Heart left ventricle (tissue), 16 donors: ENCODE data around the gene CPD. TPM values are rescaled to one million over a fixed set of nuclear protein-coding genes. Genes with fewer than 3 reads are reported as not detected.

Source experiments
- ATAC-seq, 4 donors: fragments of 200-7000 bp; cut with Tn5 transposase; one replicate each; pipeline ENCODE4 v1.9.1; 2020 to 2022; ENCODE audit warnings: moderate library complexity in 4 of 4, mild to moderate bottlenecking in 3 of 4, moderate number of reproducible peaks in 1 of 4
- DNase-seq, 5 donors: peaks; one replicate each; pipeline ENCODE4 v3.0.0-alpha.2; 2020
- H3K27ac ChIP-seq, 12 donors: fragments of 200-600 bp; sonication (generic) in 4 of 12; one replicate each; pipeline versions ENCODE4 v1.5.0 to v1.8.0; 2016 to 2022; ENCODE audit warnings: mild to moderate bottlenecking in 2 of 12
- H3K27me3 ChIP-seq, 9 donors: fragments of 200-600 bp; sonication (generic) in 2 of 9; one replicate each; pipeline versions ENCODE4 v1.5.1 to v1.8.0; 2016 to 2022; ENCODE audit warnings: mild to moderate bottlenecking in 3 of 9
- H3K36me3 ChIP-seq, 9 donors: fragments of 200-600 bp; sonication (generic) in 2 of 9; one replicate each; pipeline versions ENCODE4 v1.5.0 to v1.8.0; 2018 to 2022; ENCODE audit warnings: mild to moderate bottlenecking in 2 of 9
- H3K4me1 ChIP-seq, 12 donors: fragments of 200-600 bp; sonication (generic) in 4 of 12; one replicate each; pipeline versions ENCODE4 v1.5.0 to v1.8.0; 2016 to 2022; ENCODE audit warnings: mild to moderate bottlenecking in 3 of 12
- H3K4me3 ChIP-seq, 12 donors: fragments of 200-600 bp; sonication (generic) in 4 of 12; one replicate each; pipeline versions ENCODE4 v1.5.0 to v1.8.0; 2017 to 2022; ENCODE audit warnings: mild to moderate bottlenecking in 9 of 12, moderate library complexity in 4 of 12
- H3K9me3 ChIP-seq, 12 donors: fragments of 200-600 bp; sonication (generic) in 4 of 12; one replicate each; pipeline versions ENCODE4 v1.5.0 to v1.8.0; 2016 to 2022; ENCODE audit warnings: mild to moderate bottlenecking in 1 of 12
- POLR2A ChIP-seq, 2 donors: fragments of 450-650 bp; IDR thresholded peaks; one replicate each; pipeline ENCODE4 v1.6.1; 2017; ENCODE audit warnings: antibody characterized with exemption in 2 of 2, mild to moderate bottlenecking in 2 of 2, moderate library complexity in 2 of 2
- WGBS, 4 donors: extraction: QIAGEN DNeasy Blood & Tissue Kit in 2 of 4; methylation state at CpG; one replicate each; pipeline versions ENCODE4 v1.1.5 to v1.1.7; 2013 to 2018; 5-methylcytosine and 5-hydroxymethylcytosine counted together
- intact Hi-C, 10 donors: fragments of 100-400 bp; cut with DNase I; formaldehyde crosslinking; loops; one replicate each; pipeline versions ENCODE4 v1.11.1 to v1.14.2; 2022
- polyA plus RNA-seq, 2 donors: library from polyadenylated mRNA; stranded (reverse); fragments of 200-250 nt; gene quantifications; one replicate each; pipeline ENCODE4 v1.2.3, GENCODE V29; 2013
- total RNA-seq, 9 donors: library from RNA; depleted of rRNA in 2 of 9; stranded (reverse); fragments of >200 nt in 2 of 9; fragmentation: NEBNext Ultra II Directional in 3 of 9; extraction: Animal tissue kit (Norgen Biotek cat#: 25700) in 3 of 9; gene quantifications; one replicate each; pipeline versions ENCODE4 v1.1.0 to v1.2.4, GENCODE V29; 2016 to 2023
- TF ChIP-seq, protein P1 (sequence below), 12 donors: fragments of 200-600 bp; sonication (generic) in 4 of 12; IDR thresholded peaks; one replicate each; pipeline versions ENCODE4 v1.5.0 to v1.8.0; 2018 to 2022; ENCODE audit warnings: antibody characterized with exemption in 12 of 12, mild to moderate bottlenecking in 5 of 12
- donor health status: ischemic (EF 13 %, LVEDD 7.1; RV severe dilation, severe dysfunction).
- donor health status: healthy with polysubstance abuse.
- donor health status: DM: no; HTN: yes; CAD: no.
- donor health status: DM: no; HTN: no; CAD: no.
- donor health status: ischemic (EF 25% LVEDD 6.9; RV normal size, moderate dysfunction).
- donor health status: ischemic (EF 25% LVEDD 5.7; RV mildly dilated, moderate dysfunction).
- donor health status: healthy.
- donor health status: DM: yes; HTN: yes; CAD: no.
- donor health status: ischemic (EF 35%, LVEDD 5.7; RV mildly dilated, moderate dysfunction).
- donor health status: nonischemic (EF 11% LVEDD 7.7; RV severe dilation, severe dysfunction).
- donor health status: DM: yes; HTN: yes; CAD: no.
- donor health status: PGD.
- donor health status: ischemic (EF 29% LVEDD 5.4; RV normal size, mild dysfunction).
- donor health status: nonischemic (EF 23%, LVEDD 6.1; RV moderate dilation, normal function).

Gene CPD
- total and polyA plus RNA-seq, 11 donors = 3.6 to 54.2 (median 31.8) TPM

DNA sequence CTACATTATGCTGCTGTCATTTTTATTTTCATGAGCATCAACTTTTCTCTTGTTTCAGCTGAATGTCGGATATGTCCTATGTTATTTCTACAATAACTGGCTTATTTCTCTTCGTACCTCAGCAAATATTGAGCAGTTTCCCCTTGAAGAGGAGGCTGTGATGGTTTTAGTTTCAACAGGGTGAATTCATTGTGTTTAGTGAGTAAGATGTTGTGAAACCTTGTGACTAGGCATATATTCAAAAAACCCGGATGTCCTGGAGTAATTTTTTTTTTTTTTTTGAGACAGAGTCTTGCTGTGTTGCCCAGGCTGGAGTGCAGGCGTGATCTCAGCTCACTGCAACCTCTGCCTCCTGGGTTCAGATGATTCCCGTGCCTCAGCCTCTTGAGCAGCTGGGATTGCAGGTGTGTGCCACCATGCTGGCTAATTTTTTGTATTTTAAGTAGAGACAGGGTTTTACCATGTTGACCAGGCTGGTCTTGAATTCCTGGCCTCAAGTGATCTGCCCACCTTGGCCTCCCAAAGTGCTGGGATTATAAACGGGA lies 11.1 kb downstream of the CPD start:
- Histone ChIP-seq H3K36me3 (peaks cover 0 to 68% (median 44%) of the 10 kb centered on the region in 9 donors), H3K27ac (peak overlapping the region in 1 of 12 donors; percentile 3), H3K27me3 (no peaks in the 10 kb centered on the region), H3K4me3 (no peak overlapping the region), H3K9me3 (no peaks in the 10 kb centered on the region), H3K4me1 (peaks cover 0 to 12% (median 0%) of the 10 kb centered on the region in 12 donors)
- DNase-seq = no peak
- TF ChIP-seq POLR2A (IDR thresholded peaks at IDR 0.05) = no peak
- 86 to 90% (median 88%) methylated on average over 6 of the region's 6 CpGs for WGBS, 4 donors
- intact Hi-C loops = no loop called here
- no peak for ATAC-seq

DNA sequence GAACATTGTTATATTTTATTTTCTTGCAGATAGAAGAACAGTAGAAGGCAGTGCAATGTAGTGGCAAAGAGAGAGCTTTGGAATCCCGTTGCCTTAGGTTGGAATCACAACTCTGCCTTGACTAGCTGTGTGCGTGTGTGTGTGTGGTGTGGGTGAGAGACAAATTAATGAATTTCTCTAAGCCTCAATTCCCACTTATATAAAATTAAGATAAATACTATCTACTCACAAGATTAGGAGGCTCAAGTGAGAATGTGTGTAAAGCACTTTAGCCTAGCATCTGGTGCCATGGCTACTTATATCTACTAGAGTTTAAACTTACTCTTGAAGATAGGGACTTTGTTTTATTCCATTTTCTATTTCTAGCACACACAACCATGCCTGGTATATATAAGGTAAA lies 12.8 kb downstream of the CPD start:
- TF ChIP-seq, protein P1, sequence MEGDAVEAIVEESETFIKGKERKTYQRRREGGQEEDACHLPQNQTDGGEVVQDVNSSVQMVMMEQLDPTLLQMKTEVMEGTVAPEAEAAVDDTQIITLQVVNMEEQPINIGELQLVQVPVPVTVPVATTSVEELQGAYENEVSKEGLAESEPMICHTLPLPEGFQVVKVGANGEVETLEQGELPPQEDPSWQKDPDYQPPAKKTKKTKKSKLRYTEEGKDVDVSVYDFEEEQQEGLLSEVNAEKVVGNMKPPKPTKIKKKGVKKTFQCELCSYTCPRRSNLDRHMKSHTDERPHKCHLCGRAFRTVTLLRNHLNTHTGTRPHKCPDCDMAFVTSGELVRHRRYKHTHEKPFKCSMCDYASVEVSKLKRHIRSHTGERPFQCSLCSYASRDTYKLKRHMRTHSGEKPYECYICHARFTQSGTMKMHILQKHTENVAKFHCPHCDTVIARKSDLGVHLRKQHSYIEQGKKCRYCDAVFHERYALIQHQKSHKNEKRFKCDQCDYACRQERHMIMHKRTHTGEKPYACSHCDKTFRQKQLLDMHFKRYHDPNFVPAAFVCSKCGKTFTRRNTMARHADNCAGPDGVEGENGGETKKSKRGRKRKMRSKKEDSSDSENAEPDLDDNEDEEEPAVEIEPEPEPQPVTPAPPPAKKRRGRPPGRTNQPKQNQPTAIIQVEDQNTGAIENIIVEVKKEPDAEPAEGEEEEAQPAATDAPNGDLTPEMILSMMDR (IDR thresholded peaks at IDR 0.05) = no peak
- TF ChIP-seq POLR2A (IDR thresholded peaks at IDR 0.05) = no peak
- intact Hi-C loops = no loop called here
- H3K4me1 ChIP-seq = peaks cover 0 to 12% (median 0%) of the 10 kb centered on the region in 12 donors

DNA sequence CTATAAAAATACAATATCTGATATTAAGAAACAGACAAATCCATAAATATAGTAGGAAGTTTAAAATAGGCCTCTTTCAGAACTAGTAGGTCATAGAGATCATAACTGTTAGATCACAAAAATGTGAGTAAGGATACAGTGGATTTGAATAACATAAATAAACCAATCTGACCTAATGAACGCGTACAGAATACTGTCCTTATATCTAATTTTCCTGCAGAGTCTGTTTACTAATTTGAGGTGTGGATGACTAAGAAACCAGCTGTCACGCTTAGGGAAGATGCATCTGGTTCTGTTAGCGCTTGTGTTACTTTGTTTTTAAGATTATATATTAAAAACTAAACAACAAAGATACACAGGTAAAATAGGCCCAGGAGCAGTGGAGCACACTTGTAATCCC lies 14.8 kb downstream of the CPD start:
- Histone ChIP-seq H3K27ac (no peak overlapping the region), H3K36me3 (peaks cover 0 to 38% (median 17%) of the 10 kb centered on the region in 9 donors), H3K4me3 (no peak overlapping the region), H3K4me1 (peaks cover 0 to 12% (median 0%) of the 10 kb centered on the region in 12 donors), H3K27me3 (no peaks in the 10 kb centered on the region), H3K9me3 (no peaks in the 10 kb centered on the region)
- DNase-seq (no peak), ATAC-seq (no peak)
- intact Hi-C loops = no loop called here
- TF ChIP-seq, protein P1 (IDR thresholded peaks at IDR 0.05) = no peak
- no peak for TF ChIP-seq POLR2A (IDR thresholded peaks at IDR 0.05)
- WGBS, 4 donors = 96 to 97% (median 97%) methylated on average over 4 of the region's 4 CpGs

More for the DNA sequence above, 12.8 kb downstream of the CPD start:
- Histone ChIP-seq H3K9me3 (no peaks in the 10 kb centered on the region), H3K27me3 (no peaks in the 10 kb centered on the region), H3K27ac (no peak overlapping the region), H3K36me3 (peaks cover 0 to 56% (median 28%) of the 10 kb centered on the region in 9 donors), H3K4me3 (no peak overlapping the region)
- WGBS, 4 donors = 94 to 99% (median 96%) methylated on average over 2 of the region's 2 CpGs
- no peak for ATAC-seq
- DNase-seq = no peak

DNA sequence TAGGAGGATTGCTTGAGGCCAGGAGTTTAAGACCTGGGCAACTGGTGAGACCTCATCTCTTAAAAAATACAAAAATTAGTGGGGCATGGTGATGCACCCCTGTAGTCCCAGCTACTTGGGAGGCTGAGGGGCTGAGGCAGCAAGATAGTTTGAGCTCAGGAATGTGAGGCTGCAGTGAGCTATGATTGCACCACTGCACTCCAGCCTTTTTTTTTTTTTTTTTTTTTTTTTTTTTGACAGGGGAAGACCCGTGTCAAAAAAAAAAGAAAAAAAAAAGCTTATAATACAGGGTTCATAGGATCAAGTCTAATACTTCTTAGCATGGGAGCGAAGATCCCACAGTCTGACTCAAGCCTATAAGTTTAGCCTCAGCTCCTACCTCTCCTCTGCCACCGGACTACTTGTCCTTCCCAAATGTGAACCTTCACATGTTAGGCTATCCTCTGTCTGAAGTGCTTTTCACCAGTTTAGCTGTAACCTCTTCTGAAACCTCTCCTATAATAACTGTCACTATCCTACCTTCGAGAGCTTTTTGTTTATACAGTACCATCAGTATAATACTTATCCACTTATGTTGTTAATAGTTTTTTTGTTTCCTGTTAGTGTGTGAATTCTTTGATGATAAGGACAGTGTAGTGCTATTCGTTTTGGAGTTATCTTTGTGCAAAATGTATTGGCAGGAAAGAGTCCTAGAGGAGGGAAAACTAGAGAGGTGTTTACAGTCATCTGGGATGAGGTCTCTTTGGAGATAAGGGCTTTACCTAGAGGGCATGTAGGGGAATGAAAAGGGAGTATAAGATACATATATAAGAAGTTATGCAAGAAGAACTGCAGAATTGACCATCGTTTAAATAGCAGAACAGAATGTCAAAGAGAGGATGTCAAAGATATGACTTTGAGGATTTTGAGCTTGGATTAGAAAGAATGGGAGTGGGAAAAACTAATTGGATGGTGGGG lies 15.5 kb downstream of the CPD start:
- intact Hi-C loops = no loop called here
- WGBS, 4 donors = 60 to 64% (median 61%) methylated on average over 6 of the region's 6 CpGs
- Histone ChIP-seq H3K4me3 (no peak overlapping the region), H3K4me1 (peaks cover 0 to 12% (median 0%) of the 10 kb centered on the region in 12 donors), H3K27me3 (no peaks in the 10 kb centered on the region), H3K27ac (no peak overlapping the region), H3K36me3 (peaks cover 0 to 37% (median 16%) of the 10 kb centered on the region in 9 donors), H3K9me3 (no peaks in the 10 kb centered on the region)
- DNase-seq = no peak
- ATAC-seq = no peak
- TF ChIP-seq, protein P1 (IDR thresholded peaks at IDR 0.05) = no peak
- no peak for TF ChIP-seq POLR2A (IDR thresholded peaks at IDR 0.05)
